Progenitor cell of endocrine pancreas (in vitro differentiated cells): ENCODE measurements around the gene UBR4. TPM values are rescaled to one million over a fixed set of nuclear protein-coding genes. Genes with fewer than 3 reads are reported as not detected.
"Not testable (repeated sequence)": the region's sequence is repeated elsewhere in the genome, so short reads cannot be mapped to it uniquely, and the experiment has no call there.

ENCODE experiments used
- DNase-seq: peaks from one replicate; pipeline ENCODE4 v3.0.0; 2021; ENCODE audit warnings: low spot score; ENCODE audit not compliant: unreplicated experiment
- H3K27ac Mint-ChIP-seq: 2 replicates; pipeline ENCODE4 v1.8.0; 2021; ENCODE audit warnings: mild to moderate bottlenecking, moderate library complexity, mixed read lengths
- H3K27me3 Mint-ChIP-seq: 2 replicates; pipeline ENCODE4 v1.8.0; 2021; ENCODE audit warnings: mixed read lengths
- H3K36me3 Mint-ChIP-seq: 2 replicates; pipeline ENCODE4 v1.8.0; 2022; ENCODE audit warnings: mixed read lengths; ENCODE audit not compliant: insufficient read depth
- H3K4me1 Mint-ChIP-seq: 2 replicates; pipeline ENCODE4 v1.8.0; 2021; ENCODE audit warnings: low read depth, mixed read lengths
- H3K4me3 Mint-ChIP-seq: 2 replicates; pipeline ENCODE4 v1.8.0; 2021; ENCODE audit warnings: low read depth, mild to moderate bottlenecking, moderate library complexity, mixed read lengths
- H3K9me3 Mint-ChIP-seq: 2 replicates; pipeline ENCODE4 v1.8.0; 2021; ENCODE audit warnings: low read depth, mixed read lengths
- CTCF ChIP-seq: fragments of 200-600 bp; sonication (generic); IDR thresholded peaks from one replicate; pipeline ENCODE4 v1.5.0; 2021; ENCODE audit warnings: antibody characterized with exemption, mild to moderate bottlenecking; ENCODE audit not compliant: unreplicated experiment
- total RNA-seq: library from RNA; stranded (reverse); gene quantifications from 2 replicates; pipeline ENCODE4 v1.2.1, GENCODE V29; 2021

The UBR4 gene
- total RNA-seq, 1 donor from 2014 or later: 155 TPM

- DNase-seq: no peak
- no peak for TF ChIP-seq CTCF
- Mint-ChIP-seq H3K27ac (no peak overlapping the region), H3K4me1 (no peaks in the 10 kb centered on the region), H3K27me3 (no peaks in the 10 kb centered on the region), H3K9me3 (no peaks in the 10 kb centered on the region), H3K36me3 (peaks cover 19% of the 10 kb centered on the region), H3K4me3 (no peak overlapping the region)
Measured at GRCh38 chr1:19222979-19223824, 13.1 kb upstream of the UBR4 start.

GRCh38 chr1:19222573-19222972 lies 12.5 kb upstream of the UBR4 start:
- Mint-ChIP-seq H3K27ac (no peak overlapping the region), H3K4me1 (no peaks in the 10 kb centered on the region), H3K36me3 (peaks cover 21% of the 10 kb centered on the region), H3K9me3 (no peaks in the 10 kb centered on the region), H3K4me3 (no peak overlapping the region), H3K27me3 (no peaks in the 10 kb centered on the region)
- DNase-seq: no peak
- TF ChIP-seq CTCF: no peak

- Mint-ChIP-seq H3K27ac (no peak overlapping the region), H3K36me3 (peaks cover 23% of the 10 kb centered on the region), H3K9me3 (no peaks in the 10 kb centered on the region), H3K4me1 (no peaks in the 10 kb centered on the region), H3K27me3 (no peaks in the 10 kb centered on the region), H3K4me3 (no peak overlapping the region)
- TF ChIP-seq CTCF: no peak
- no peak for DNase-seq
Measured at GRCh38 chr1:19220991-19221390, 10.9 kb upstream of the UBR4 start.

- Mint-ChIP-seq H3K27me3 (no peaks in the 10 kb centered on the region), H3K4me3 (no peak overlapping the region), H3K4me1 (no peaks in the 10 kb centered on the region), H3K27ac (no peak overlapping the region), H3K9me3 (no peaks in the 10 kb centered on the region), H3K36me3 (peaks cover 21% of the 10 kb centered on the region)
- no peak for DNase-seq
- no peak for TF ChIP-seq CTCF
Measured at GRCh38 chr1:19220080-19220846, 10.2 kb upstream of the UBR4 start.

GRCh38 chr1:19219451-19219850 lies 9.4 kb upstream of the UBR4 start:
- peaks cover 18% of the 10 kb centered on the region for H3K36me3 Mint-ChIP-seq
- no peak overlapping the region for H3K27ac Mint-ChIP-seq
- DNase-seq: no peak
- no peak for TF ChIP-seq CTCF
- H3K4me3 Mint-ChIP-seq: no peak overlapping the region
- no peaks in the 10 kb centered on the region for H3K27me3 Mint-ChIP-seq
- no peaks in the 10 kb centered on the region for H3K9me3 Mint-ChIP-seq
- H3K4me1 Mint-ChIP-seq: no peaks in the 10 kb centered on the region

- not testable (repeated sequence) for H3K4me1 Mint-ChIP-seq, H3K9me3 Mint-ChIP-seq, H3K27me3 Mint-ChIP-seq, H3K4me3 Mint-ChIP-seq, H3K36me3 Mint-ChIP-seq, H3K27ac Mint-ChIP-seq, DNase-seq
Measured at GRCh38 chr1:19216585-19216984, 6.5 kb upstream of the UBR4 start.
